IPS DF 19.7 (cell line): ENCODE results near the gene BTN2A1.
"Not testable (repeated sequence)": the region's sequence is repeated elsewhere in the genome, so short reads cannot be mapped to it uniquely, and the experiment has no call there.

Source experiments
- DNase-seq: peaks from one replicate; pipeline ENCODE4 v3.0.0-alpha.2; 2013; ENCODE audit warnings: low read depth, low spot score

The BTN2A1 gene

GRCh38 chr6:26493258-26493657, 35.5 kb downstream of the BTN2A1 start:
- DNase-seq = no peak

DNA sequence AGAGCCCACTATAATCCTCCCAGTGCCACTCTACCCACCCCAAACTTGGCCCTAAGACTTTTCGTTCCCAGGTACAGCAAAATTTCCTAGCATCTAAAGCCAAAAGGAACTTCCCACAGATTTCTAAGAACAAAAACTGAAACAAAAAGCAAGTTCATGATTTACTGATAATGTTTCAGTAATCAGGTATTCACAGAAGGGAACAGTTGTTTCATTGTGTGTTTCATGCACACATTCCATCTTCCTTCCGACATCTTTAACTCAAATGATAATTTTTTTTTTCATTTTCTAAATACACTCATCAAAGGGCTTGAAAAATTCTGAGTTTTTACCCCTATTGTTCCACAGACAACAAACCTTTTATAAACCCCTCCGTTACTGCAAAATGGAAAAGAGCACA, 36.4 kb downstream of the BTN2A1 start:
- no peak for DNase-seq

GRCh38 chr6:26495281-26495680, 37.5 kb downstream of the BTN2A1 start:
- DNase-seq = no peak

GRCh38 chr6:26497610-26498009, 39.9 kb downstream of the BTN2A1 start:
- no peak for DNase-seq

- no peak for DNase-seq
Measured at GRCh38 chr6:26500102-26500501, 42.3 kb downstream of the BTN2A1 start, which contains the start of gene BTN1A1. Gene BTN1A1, plus strand, starts transcription at chr6:26500303. Its CDS starts 984 bp downstream, at chr6:26501287.

- no peak for DNase-seq
Measured at GRCh38 chr6:26501482-26501986, 43.8 kb downstream of the BTN2A1 start.

- DNase-seq = no peak
Measured at GRCh38 chr6:26502165-26502564, 44.4 kb downstream of the BTN2A1 start.

DNA sequence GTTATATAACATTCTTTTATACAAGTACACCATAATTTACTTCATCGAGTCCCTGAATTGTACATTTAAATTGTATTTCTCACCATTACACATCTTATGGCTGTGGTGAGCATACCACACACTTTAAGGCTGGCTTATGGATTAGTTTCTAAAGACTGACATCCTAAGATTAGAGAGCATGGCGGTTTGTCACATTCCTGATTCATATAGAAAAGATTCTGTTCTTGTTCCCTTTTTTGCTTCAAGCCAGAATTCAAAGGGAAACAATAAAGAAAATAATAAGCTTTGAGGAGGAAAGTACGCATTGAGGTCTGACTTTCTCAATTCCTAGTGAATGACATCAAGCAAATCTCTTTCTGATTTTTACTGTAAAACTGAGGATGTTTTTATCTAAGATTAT, 44.9 kb downstream of the BTN2A1 start:
- DNase-seq = no peak

DNA sequence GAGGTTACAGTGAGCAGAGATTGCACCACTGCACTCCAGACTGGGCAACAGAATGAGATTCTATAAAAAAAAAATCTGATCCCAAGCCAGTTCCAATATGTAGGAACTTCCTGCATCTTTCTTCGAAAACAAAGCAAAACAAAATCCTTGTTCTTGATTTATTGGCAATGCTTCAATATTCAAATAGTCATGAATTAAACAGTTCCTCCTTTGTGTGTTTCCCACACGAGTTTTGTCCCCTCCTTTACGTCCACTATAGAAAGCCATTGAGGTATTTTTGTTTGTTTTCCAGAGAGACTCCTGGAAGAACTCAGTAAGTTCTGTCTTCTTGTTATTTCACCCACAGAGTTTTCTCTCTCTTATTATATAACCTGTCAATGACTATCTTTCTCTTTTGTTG, 49.9 kb downstream of the BTN2A1 start:
- no peak for DNase-seq

DNA sequence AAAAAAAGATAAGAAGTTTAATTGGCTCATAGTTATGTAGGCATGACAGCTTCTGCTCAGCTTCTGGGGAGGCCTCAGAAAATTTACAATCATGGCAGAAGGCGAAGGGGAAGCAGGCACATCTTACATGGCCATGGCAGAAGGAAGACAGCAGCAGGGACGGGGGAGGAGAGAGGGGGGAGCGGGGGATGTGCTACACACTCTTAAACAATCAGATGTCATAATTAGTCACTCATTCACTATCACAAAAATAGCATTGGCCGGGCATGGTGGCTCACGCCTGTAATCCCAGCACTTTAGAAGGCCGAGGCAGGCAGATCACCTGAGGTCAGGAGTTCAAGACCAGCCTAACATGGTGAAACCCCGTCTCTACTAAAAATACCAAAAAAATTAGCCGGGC, 53.3 kb downstream of the BTN2A1 start:
- DNase-seq = not testable (repeated sequence)

DNA sequence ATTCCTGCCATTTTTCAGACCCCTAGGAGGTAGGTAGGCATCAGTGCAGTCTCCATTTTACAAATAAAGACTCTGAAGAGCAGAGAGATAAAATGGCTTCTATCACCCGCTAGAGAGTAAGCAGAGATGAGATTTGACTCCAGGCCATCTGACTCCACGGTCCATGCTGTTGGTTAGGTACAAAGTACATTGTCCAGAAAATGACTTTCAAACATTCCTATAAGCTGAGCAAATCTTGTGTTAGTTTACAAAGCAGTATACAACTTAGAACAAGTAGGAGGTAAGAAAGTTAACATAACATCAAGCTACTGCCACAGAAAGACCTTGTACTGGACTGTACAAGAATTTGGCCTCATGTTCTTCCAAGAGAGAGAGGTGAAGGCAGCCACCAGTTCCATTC, 57.2 kb downstream of the BTN2A1 start:
- no peak for DNase-seq

- DNase-seq = no peak
Measured at GRCh38 chr6:26516481-26517427, 59.0 kb downstream of the BTN2A1 start.
